GM12892 (cell line): ENCODE results near the gene LMAN1.

Source experiments
- POLR2AphosphoS5 ChIP-seq: IDR thresholded peaks from 2 replicates; pipeline ENCODE4 v1.6.1; 2011; ENCODE audit warnings: low read depth, low read length, control low read depth
- TAF1 ChIP-seq: IDR thresholded peaks from 2 replicates; pipeline ENCODE4 v1.6.1; 2011; ENCODE audit warnings: low read depth, mild to moderate bottlenecking, control low read depth, low read length, borderline replicate concordance

DNA sequence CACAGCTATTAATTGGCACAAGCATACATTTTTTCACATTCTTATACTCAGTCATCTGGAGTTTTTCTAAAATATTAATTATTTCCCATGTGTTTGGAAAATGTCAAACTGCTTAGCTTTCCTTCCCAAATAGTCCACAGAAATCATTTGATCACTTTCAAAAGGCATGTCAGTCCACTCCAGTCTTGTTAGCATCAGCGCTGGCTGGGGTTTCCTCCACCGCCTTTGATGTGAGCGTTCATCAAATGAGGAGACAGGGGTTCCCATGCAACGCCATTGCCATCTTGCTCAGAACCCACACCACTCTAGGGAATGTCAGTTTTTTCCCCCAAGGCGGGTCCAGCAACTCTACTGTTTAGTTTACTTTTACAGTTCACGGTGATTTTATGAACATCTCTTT is 72.7 kb downstream of the LMAN1 start:
- TF ChIP-seq POLR2AphosphoS5 = no peak
- no peak for TF ChIP-seq TAF1
